Smooth muscle cell (in vitro differentiated cells): ENCODE data around the gene FUT1. TPM values are rescaled to one million over a fixed set of nuclear protein-coding genes. Genes with fewer than 3 reads are reported as not detected.
"Not testable (repeated sequence)": the region's sequence is repeated elsewhere in the genome, so short reads cannot be mapped to it uniquely, and the experiment has no call there.

ENCODE experiments used
- DNase-seq: peaks from one replicate; lab custom pipeline; 2025; ENCODE audit not compliant: unreplicated experiment; lab: John Stamatoyannopoulos, UW
- H2AFZ ChIP-seq: fragments of 200-600 bp; sonication (generic); 2 replicates; pipeline ENCODE4 v1.6.0; 2016; ENCODE audit warnings: antibody characterized with exemption, low read depth, mild to moderate bottlenecking
- H3F3A ChIP-seq: fragments of 200-600 bp; sonication (generic); 2 replicates; pipeline ENCODE4 v1.6.0; 2017; ENCODE audit warnings: antibody characterized with exemption, low read depth
- H3K27ac ChIP-seq: fragments of 200-600 bp; sonication (generic); 2 replicates; pipeline ENCODE4 v1.5.1; 2016; ENCODE audit warnings: low read depth, mild to moderate bottlenecking
- H3K27me3 ChIP-seq: fragments of 200-600 bp; sonication (generic); 2 replicates; pipeline ENCODE4 v1.6.1; 2016; ENCODE audit warnings: low read depth, mild to moderate bottlenecking
- H3K36me3 ChIP-seq: fragments of 200-600 bp; sonication (generic); 2 replicates; pipeline ENCODE4 v1.5.1; 2016; ENCODE audit warnings: low read depth
- H3K4me1 ChIP-seq: fragments of 200-600 bp; sonication (generic); 2 replicates; pipeline ENCODE4 v1.5.1; 2016; ENCODE audit warnings: low read depth
- H3K4me2 ChIP-seq: fragments of 200-600 bp; sonication (generic); 2 replicates; pipeline ENCODE4 v1.6.0; 2016; ENCODE audit warnings: mild to moderate bottlenecking
- H3K4me3 ChIP-seq: fragments of 200-600 bp; sonication (generic); 2 replicates; pipeline ENCODE4 v1.5.1; 2016; ENCODE audit warnings: mild to moderate bottlenecking
- H3K79me2 ChIP-seq: fragments of 200-600 bp; sonication (generic); 2 replicates; pipeline ENCODE4 v1.6.0; 2016; ENCODE audit warnings: low read depth, mild to moderate bottlenecking
- H3K9ac ChIP-seq: fragments of 200-600 bp; sonication (generic); 2 replicates; pipeline ENCODE4 v1.6.0; 2016; ENCODE audit warnings: low read depth
- H3K9me3 ChIP-seq: fragments of 200-600 bp; sonication (generic); replicated peaks from 2 replicates; pipeline ENCODE4 v1.5.1; 2016; ENCODE audit warnings: low read depth
- H4K20me1 ChIP-seq: fragments of 200-600 bp; sonication (generic); 2 replicates; pipeline ENCODE4 v1.6.0; 2016; ENCODE audit warnings: low read depth
- WGBS: methylation state at CpG from one replicate; pipeline ENCODE4 v1.1.7; 2016; ENCODE audit warnings: low lambda C conversion rate; 5-methylcytosine and 5-hydroxymethylcytosine counted together
- polyA plus RNA-seq: library from polyadenylated mRNA; unstranded; fragments of >200 nt; fragmentation: Nextera tagmentation; extraction: Ambion mirVana; gene quantifications from 2 replicates; pipeline ENCODE4 v1.2.1, GENCODE V29; 2016
- total RNA-seq: library from RNA; depleted of rRNA; stranded (reverse); fragments of >200 nt; gene quantifications from 2 replicates; pipeline ENCODE4 v1.2.3, GENCODE V29; 2014
- TF ChIP-seq, protein P1 (sequence below): fragments of 200-600 bp; sonication (generic); IDR thresholded peaks from 2 replicates; pipeline ENCODE4 v1.5.1; 2017; ENCODE audit warnings: borderline replicate concordance, mild to moderate bottlenecking, antibody characterized with exemption; ENCODE audit not compliant: insufficient read depth, poor library complexity, severe bottlenecking

Gene FUT1
- total and polyA plus RNA-seq, 2 experiments from 2014 or later = 0.51 to 0.58 TPM

DNA sequence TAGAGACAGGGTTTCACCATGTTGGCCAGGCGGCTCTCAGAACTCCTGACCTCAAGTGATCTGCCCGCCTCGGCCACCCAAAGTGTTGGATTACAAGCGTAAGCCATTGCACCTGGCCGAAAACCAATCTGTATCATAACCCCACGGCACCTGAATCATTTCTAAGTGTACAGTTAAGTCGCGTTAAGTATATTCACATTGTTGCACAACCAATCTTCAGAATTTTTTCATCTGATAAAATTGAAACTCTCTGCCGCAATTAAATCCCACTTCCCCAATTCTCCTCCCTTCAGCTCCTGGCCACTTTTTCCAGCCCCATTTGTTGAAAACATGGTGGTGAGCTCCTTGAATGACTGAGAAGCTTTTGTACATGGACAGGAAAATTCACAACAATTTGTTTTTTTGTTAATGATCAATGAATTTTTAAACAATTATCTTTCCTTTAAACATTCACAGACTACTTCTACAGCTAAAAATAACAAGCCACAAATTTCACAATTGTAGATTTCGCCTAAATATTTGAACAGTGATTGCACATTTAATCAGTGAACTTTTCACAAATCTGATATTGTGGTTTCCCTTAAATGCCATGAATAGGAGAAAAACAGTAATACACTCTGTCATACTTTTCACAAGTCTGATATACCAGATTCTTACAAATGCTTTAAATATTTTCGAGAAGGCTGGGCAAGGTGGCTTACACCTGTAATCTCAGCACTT is 16.7 kb upstream of the FUT1 start:
- H3K9me3 ChIP-seq = no peaks in the 10 kb centered on the region
- WGBS = 91% methylated on average over 11 of the region's 11 CpGs

DNA sequence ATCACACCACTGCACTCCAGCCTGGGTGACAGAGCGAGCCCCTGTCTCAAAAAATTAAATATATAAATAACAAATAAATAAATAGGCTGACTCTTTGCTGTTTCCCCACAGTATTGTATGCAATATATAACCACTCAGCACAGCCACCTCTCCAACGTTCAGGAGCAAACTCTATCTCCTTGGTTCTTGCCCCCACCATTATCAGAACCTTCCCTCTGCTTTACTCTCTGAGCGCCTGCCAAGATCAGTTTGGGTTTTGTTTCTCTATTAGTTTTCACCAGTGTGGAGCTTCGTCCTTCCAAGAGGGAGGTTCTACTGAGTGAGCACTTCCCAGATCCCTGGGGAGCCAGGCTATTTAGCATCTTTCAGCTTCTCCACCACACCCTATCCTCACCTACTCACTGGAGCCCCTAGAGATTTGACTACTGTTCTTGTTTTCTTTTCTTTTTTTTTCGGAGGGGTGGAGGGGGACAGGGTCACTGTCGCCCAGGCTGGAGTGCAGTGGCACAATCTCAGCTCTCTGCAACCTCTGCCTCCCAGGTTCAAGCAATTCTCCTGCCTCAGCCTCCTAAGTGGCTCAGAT is 15.8 kb upstream of the FUT1 start:
- not testable (repeated sequence) for H3K36me3 ChIP-seq, H3K27ac ChIP-seq, H3K9ac ChIP-seq, H3K79me2 ChIP-seq, DNase-seq, H3K27me3 ChIP-seq, H3K4me1 ChIP-seq, H3K4me3 ChIP-seq, H2AFZ ChIP-seq, H3F3A ChIP-seq, H3K4me2 ChIP-seq, H3K9me3 ChIP-seq, H4K20me1 ChIP-seq
- 53% methylated on average over 6 of the region's 6 CpGs for WGBS

More for the DNA sequence above, 16.7 kb upstream of the FUT1 start:
- Histone ChIP-seq H2AFZ (no peak overlapping the region), H3K36me3 (no peaks in the 10 kb centered on the region), H3F3A (peaks cover 6% of the 10 kb centered on the region), H4K20me1 (no peaks in the 10 kb centered on the region), H3K27ac (no peak overlapping the region), H3K4me2 (no peak overlapping the region), H3K27me3 (no peaks in the 10 kb centered on the region), H3K79me2 (no peaks in the 10 kb centered on the region), H3K4me1 (no peaks in the 10 kb centered on the region), H3K4me3 (no peak overlapping the region), H3K9ac (no peak overlapping the region)
- DNase-seq = no peak
- TF ChIP-seq, protein P1, sequence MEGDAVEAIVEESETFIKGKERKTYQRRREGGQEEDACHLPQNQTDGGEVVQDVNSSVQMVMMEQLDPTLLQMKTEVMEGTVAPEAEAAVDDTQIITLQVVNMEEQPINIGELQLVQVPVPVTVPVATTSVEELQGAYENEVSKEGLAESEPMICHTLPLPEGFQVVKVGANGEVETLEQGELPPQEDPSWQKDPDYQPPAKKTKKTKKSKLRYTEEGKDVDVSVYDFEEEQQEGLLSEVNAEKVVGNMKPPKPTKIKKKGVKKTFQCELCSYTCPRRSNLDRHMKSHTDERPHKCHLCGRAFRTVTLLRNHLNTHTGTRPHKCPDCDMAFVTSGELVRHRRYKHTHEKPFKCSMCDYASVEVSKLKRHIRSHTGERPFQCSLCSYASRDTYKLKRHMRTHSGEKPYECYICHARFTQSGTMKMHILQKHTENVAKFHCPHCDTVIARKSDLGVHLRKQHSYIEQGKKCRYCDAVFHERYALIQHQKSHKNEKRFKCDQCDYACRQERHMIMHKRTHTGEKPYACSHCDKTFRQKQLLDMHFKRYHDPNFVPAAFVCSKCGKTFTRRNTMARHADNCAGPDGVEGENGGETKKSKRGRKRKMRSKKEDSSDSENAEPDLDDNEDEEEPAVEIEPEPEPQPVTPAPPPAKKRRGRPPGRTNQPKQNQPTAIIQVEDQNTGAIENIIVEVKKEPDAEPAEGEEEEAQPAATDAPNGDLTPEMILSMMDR = no peak

DNA sequence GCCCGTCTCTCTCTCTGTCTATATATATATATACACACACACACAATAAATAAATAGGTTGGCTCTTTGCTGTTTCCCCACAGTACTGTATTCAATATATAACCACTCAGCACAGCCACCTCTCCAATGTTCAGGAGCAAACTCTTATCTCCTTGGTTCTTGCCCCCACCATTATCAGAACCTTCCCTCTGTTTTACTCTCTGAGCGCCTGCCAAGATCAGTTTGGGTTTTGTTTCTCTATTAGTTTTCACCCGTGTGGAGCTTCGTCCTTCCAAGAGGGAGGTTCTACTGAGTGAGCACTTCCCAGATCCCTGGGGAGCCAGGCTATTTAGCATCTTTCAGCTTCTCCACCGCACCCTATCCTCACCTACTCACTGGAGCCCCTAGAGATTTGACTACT is 13.4 kb upstream of the FUT1 start:
- not testable (repeated sequence) for DNase-seq, H3K4me2 ChIP-seq, H3K4me1 ChIP-seq, H3K36me3 ChIP-seq, H3K9ac ChIP-seq, H3K27ac ChIP-seq, H2AFZ ChIP-seq, H4K20me1 ChIP-seq, H3K9me3 ChIP-seq, H3K4me3 ChIP-seq, H3K79me2 ChIP-seq, H3F3A ChIP-seq
- WGBS = 68% methylated on average over 5 of the region's 5 CpGs
- peaks cover 17% of the 10 kb centered on the region for H3K27me3 ChIP-seq

DNA sequence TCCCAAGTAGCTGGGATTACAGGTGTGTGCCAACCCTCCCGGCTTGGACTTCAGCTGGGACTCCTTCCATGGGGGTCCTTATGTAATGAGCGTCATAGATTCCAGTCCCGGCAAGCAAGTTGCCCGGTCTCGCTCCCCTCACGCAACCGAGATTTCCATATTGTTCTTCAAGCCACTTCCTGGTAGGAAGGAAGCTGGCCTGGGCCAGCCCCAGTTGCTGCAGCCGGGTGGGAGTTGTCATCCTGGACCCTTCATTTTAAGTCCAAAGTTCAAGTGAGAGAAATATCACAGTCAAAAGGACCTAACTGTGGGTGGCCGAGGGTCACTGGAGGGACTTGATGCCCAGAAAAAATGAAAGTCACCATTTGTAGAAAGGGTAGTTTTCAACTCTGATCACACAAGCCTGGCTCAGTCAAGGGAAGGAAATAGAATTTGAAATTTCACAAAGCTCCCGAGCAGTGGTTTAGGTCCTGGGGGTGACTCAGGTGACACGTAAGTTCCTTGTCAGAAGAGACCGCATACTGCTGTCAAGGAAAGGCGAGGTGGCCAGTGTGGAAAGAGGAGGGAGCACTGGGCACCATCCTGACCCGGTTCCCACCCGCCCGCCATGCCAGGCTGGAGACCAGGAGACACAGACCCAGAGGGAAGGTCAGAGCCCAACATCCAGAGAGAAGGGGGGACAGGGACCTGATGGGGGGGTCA is 8.2 kb upstream of the FUT1 start:
- H3K27me3 ChIP-seq = peaks cover 17% of the 10 kb centered on the region
- no peak overlapping the region for H2AFZ ChIP-seq
- no peak overlapping the region for H3K4me3 ChIP-seq
- TF ChIP-seq, protein P1 = no peak
- no peak for DNase-seq
- H3K4me2 ChIP-seq = no peak overlapping the region
- H3K9ac ChIP-seq = no peak overlapping the region
- no peak overlapping the region for H3K27ac ChIP-seq
- 91% methylated on average over 16 of the region's 16 CpGs for WGBS
- no peaks in the 10 kb centered on the region for H3K9me3 ChIP-seq
- H4K20me1 ChIP-seq = no peaks in the 10 kb centered on the region
- H3K79me2 ChIP-seq = no peaks in the 10 kb centered on the region
- no peaks in the 10 kb centered on the region for H3F3A ChIP-seq
- H3K36me3 ChIP-seq = no peaks in the 10 kb centered on the region
- H3K4me1 ChIP-seq = no peaks in the 10 kb centered on the region
